ENCODE results near the gene NRROS.
A peak's percentile ranks its signal among the peaks of the same experiment; 100 is the strongest.

Gene NRROS

DNA sequence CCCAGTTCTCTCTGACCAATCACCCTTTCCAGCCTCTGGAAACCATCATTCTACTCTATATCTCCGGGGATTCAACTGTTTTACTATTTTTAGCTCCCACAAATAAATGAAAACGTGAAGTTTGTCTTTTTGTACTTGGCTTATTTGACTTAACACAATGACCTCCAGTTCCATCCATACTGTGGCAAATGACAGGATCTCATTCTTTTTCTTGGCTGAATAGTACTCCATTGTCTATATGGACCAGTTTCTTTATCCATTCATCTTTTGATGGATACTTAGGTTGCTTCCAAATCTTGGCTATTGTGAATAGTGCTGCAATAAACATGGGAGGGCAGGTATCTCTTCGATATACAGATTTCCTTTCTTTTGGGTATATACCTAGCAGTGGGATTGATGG lies 34.1 kb downstream of the NRROS start:
- Histone ChIP-seq H3K4me1 (ENCODE audit: control insufficient read depth in 5 of 5, insufficient read depth in 5 of 5, low read length in 5 of 5) (peaks cover 0 to 32% (median 5%) of the 10 kb centered on the region in 5 donors), H3K4me3 (ENCODE audit: low read depth in 1 of 5, low read length in 5 of 5) (no peak overlapping the region), H3K9ac (ENCODE audit: low read length in 5 of 5) (no peak overlapping the region), H3K27ac (ENCODE audit: low read depth, low read length) (no peak overlapping the region), H3K36me3 (ENCODE audit: control insufficient read depth in 5 of 5, insufficient read depth in 5 of 5, low read length in 5 of 5) (no peaks in the 10 kb centered on the region), H3K9me3 (ENCODE audit: control insufficient read depth in 5 of 5, low read length in 5 of 5) (no peaks in the 10 kb centered on the region), H3K27me3 (ENCODE audit: control insufficient read depth in 5 of 5, insufficient read depth in 4 of 5, low read length in 5 of 5) (no peaks in the 10 kb centered on the region)

DNA sequence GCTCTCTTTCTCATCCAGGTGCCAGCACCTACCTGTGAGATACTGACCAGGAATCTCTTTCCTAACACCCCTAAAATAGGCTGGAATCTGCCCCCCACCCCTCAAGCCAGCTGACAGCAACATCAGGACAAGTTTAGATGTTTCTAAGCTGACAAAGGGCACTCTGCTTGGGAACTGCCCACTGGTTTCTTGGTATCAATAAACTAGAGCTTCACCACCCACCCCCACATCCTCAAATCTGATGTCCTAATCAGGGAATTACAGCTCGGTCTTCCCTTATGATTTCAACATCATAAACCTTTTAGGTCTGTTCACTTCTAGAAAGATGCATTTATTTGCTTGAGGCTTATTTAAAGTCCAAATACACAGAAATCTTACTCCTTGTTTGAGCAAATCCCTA lies 37.9 kb downstream of the NRROS start:
- Histone ChIP-seq H3K9me3 (ENCODE audit: control insufficient read depth in 5 of 5, low read length in 5 of 5) (no peaks in the 10 kb centered on the region), H3K9ac (ENCODE audit: low read length in 5 of 5) (peak overlapping the region in 2 of 5 donors; percentile 20 to 39), H3K4me1 (ENCODE audit: control insufficient read depth in 5 of 5, insufficient read depth in 5 of 5, low read length in 5 of 5) (peaks cover 0 to 14% (median 0%) of the 10 kb centered on the region in 5 donors), H3K4me3 (ENCODE audit: low read depth in 1 of 5, low read length in 5 of 5) (no peak overlapping the region), H3K27ac (ENCODE audit: low read depth, low read length) (no peak overlapping the region), H3K27me3 (ENCODE audit: control insufficient read depth in 5 of 5, insufficient read depth in 4 of 5, low read length in 5 of 5) (no peaks in the 10 kb centered on the region), H3K36me3 (ENCODE audit: control insufficient read depth in 5 of 5, insufficient read depth in 5 of 5, low read length in 5 of 5) (no peaks in the 10 kb centered on the region)

DNA sequence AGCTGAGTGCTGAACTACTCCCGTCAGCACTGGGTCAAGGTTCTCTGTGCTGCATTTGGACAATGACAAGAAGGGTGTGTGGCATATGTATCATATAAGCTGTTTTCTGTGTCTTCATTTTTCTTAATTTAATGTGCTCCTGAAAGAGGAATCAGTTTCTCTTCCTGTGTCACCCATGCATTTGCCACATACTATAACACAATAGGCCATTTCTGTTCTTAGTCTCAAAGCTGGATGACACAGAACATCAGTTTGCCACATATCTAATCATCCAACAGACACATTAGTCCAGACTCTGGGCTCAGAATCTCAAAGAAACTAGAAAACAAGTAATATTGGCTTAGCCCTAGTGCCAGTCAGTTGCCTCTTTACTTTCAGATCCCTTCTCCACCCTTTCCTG lies 38.4 kb downstream of the NRROS start:
- no peaks in the 10 kb centered on the region for H3K9me3 ChIP-seq (ENCODE audit: control insufficient read depth in 5 of 5, low read length in 5 of 5)
- H3K4me1 ChIP-seq (ENCODE audit: control insufficient read depth in 5 of 5, insufficient read depth in 5 of 5, low read length in 5 of 5): peaks cover 0 to 14% (median 0%) of the 10 kb centered on the region in 5 donors
- no peaks in the 10 kb centered on the region for H3K27me3 ChIP-seq (ENCODE audit: control insufficient read depth in 5 of 5, insufficient read depth in 4 of 5, low read length in 5 of 5)
- H3K4me3 ChIP-seq (ENCODE audit: low read depth in 1 of 5, low read length in 5 of 5): no peak overlapping the region
- peak overlapping the region in 1 of 5 donors; percentile 20 for H3K9ac ChIP-seq (ENCODE audit: low read length in 5 of 5)
- H3K36me3 ChIP-seq (ENCODE audit: control insufficient read depth in 5 of 5, insufficient read depth in 5 of 5, low read length in 5 of 5): no peaks in the 10 kb centered on the region
- no peak overlapping the region for H3K27ac ChIP-seq (ENCODE audit: low read depth, low read length)

DNA sequence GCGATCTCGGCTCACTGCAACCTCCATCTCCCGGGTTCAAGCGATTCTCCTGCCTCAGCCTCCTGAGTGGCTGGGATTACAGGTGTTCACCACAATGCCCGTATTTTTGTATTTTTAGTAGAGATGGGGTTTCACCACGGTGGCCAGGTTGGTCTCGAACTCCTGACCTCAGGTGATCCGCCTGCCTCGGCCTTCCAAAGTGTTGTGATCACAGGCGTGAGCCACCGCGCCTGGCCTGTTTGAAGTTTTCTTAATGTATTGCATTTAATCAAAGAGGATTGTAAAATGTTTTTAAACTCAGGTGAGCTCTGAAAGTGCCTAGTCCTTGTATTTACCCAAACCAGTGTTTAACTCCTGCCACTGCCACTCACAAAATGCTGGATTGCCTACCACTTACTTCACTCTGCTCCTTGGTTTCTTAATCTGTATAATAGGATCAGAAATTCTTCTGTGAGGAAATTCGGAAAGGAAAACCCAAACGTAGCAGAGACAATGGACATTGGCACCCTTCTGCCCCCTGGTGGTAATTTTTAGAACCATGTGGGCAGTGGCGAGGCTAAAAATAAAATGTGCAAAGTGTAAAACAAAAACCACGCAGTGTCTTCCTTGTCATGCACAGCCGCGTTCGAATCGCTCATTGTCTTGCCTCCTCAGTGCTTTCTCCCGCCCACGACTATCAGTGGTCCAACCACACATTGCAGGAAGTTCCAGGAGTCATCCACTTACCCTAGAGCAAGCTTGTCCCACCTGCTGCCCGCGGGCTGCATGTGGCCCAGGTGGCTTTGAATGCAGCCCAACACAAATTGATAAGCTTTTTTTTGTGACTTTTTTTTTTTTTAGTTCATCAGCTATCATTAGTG lies 45.3 kb downstream of the NRROS start:
- no peaks in the 10 kb centered on the region for H3K36me3 ChIP-seq (ENCODE audit: control insufficient read depth in 5 of 5, insufficient read depth in 5 of 5, low read length in 5 of 5)
- H3K4me3 ChIP-seq (ENCODE audit: low read depth in 1 of 5, low read length in 5 of 5): peak overlapping the region in 1 of 5 donors; percentile 29
- no peaks in the 10 kb centered on the region for H3K9me3 ChIP-seq (ENCODE audit: control insufficient read depth in 5 of 5, low read length in 5 of 5)
- H3K27ac ChIP-seq (ENCODE audit: low read depth, low read length): no peak overlapping the region
- H3K27me3 ChIP-seq (ENCODE audit: control insufficient read depth in 5 of 5, insufficient read depth in 4 of 5, low read length in 5 of 5): no peaks in the 10 kb centered on the region
- H3K4me1 ChIP-seq (ENCODE audit: control insufficient read depth in 5 of 5, insufficient read depth in 5 of 5, low read length in 5 of 5): peaks cover 8 to 18% (median 15%) of the 10 kb centered on the region in 5 donors
- H3K9ac ChIP-seq (ENCODE audit: low read length in 5 of 5): peak overlapping the region in 1 of 5 donors; percentile 49

DNA sequence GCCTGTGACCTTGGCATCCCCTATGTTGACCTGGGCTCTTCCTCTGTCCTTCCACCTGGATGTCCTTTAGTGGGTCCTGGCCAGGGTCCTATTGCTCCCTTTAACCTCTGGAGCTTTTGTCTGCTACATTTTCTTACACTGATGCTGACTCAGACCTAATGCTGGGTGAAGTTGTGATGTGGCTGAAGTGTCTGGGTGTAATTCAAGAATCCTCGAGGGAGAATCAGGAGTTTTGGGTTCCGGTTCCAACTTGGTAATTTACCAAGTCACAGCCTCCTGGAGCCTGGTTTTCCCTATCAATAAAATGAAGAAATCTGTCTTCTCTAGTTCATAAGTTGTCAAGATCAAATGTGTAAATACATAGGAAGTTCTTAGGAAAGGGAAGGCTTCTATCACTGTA lies 46.9 kb downstream of the NRROS start:
- H3K27me3 ChIP-seq (ENCODE audit: control insufficient read depth in 5 of 5, insufficient read depth in 4 of 5, low read length in 5 of 5): no peaks in the 10 kb centered on the region
- H3K4me1 ChIP-seq (ENCODE audit: control insufficient read depth in 5 of 5, insufficient read depth in 5 of 5, low read length in 5 of 5): peaks cover 8 to 18% (median 15%) of the 10 kb centered on the region in 5 donors
- no peaks in the 10 kb centered on the region for H3K9me3 ChIP-seq (ENCODE audit: control insufficient read depth in 5 of 5, low read length in 5 of 5)
- no peak overlapping the region for H3K9ac ChIP-seq (ENCODE audit: low read length in 5 of 5)
- H3K4me3 ChIP-seq (ENCODE audit: low read depth in 1 of 5, low read length in 5 of 5): no peak overlapping the region
- H3K36me3 ChIP-seq (ENCODE audit: control insufficient read depth in 5 of 5, insufficient read depth in 5 of 5, low read length in 5 of 5): no peaks in the 10 kb centered on the region
- no peak overlapping the region for H3K27ac ChIP-seq (ENCODE audit: low read depth, low read length)

DNA sequence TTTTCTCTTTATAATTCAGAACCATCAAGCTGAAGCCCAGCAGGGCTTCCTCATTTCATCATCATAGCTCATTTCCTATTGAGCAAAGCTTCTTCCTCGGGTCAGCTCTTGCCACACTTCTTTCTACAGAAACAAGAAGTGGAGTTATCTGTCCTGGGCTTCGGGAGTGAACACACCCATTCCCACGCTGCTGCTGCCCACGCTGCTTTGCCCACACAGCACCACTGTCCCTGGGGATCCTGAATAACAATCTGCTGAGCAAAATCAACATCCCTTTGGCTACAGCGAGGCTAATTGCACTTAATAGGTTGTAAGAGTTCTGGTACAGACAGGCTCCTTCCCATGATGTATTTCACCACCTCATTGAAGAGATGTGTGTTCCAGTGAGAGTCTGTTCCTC lies 48.9 kb downstream of the NRROS start:
- Histone ChIP-seq H3K9me3 (ENCODE audit: control insufficient read depth in 5 of 5, low read length in 5 of 5) (no peaks in the 10 kb centered on the region), H3K36me3 (ENCODE audit: control insufficient read depth in 5 of 5, insufficient read depth in 5 of 5, low read length in 5 of 5) (no peaks in the 10 kb centered on the region), H3K9ac (ENCODE audit: low read length in 5 of 5) (peak overlapping the region in 2 of 5 donors; percentile 20 to 56), H3K4me3 (ENCODE audit: low read depth in 1 of 5, low read length in 5 of 5) (peak overlapping the region in 1 of 5 donors; percentile 31), H3K27ac (ENCODE audit: low read depth, low read length) (no peak overlapping the region), H3K27me3 (ENCODE audit: control insufficient read depth in 5 of 5, insufficient read depth in 4 of 5, low read length in 5 of 5) (no peaks in the 10 kb centered on the region), H3K4me1 (ENCODE audit: control insufficient read depth in 5 of 5, insufficient read depth in 5 of 5, low read length in 5 of 5) (peaks cover 8 to 18% (median 15%) of the 10 kb centered on the region in 5 donors)

DNA sequence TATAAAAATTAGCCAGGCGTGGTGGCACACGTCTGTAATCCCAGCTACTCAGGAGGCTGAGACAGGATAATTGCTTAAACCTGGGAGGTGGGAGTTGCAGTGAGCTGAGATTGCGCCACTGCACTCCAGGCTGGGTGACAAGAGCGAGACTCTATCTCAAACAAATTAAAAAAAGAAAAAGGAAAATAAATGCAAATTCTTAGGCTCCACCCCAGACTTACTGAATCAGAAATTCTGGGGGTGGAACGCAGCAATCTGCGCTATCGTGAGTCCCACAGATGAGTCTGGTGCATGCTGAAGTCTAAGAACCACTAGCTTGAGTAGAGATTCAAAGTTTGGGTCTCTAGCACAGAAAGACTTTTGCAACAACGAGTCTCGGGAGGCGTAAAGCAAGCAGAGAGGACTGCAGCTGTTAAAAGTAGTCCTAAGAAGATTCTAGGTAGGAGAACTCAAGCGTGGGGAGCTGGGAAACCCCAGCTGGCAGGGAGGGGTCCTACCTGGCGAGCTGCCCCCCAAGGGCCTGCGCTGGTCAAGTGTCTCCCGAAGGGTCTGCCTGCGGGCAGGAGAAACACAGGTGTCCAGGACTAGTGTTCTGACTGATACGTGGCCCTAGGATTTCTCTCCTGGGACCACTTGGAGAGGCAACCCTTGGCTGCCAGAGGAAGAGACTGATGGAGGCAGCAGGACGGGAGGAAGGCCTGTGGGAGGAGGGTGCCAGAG lies 50.6 kb downstream of the NRROS start:
- H3K27me3 ChIP-seq (ENCODE audit: control insufficient read depth in 5 of 5, insufficient read depth in 4 of 5, low read length in 5 of 5): peaks cover 0 to 2% (median 0%) of the 10 kb centered on the region in 5 donors

DNA sequence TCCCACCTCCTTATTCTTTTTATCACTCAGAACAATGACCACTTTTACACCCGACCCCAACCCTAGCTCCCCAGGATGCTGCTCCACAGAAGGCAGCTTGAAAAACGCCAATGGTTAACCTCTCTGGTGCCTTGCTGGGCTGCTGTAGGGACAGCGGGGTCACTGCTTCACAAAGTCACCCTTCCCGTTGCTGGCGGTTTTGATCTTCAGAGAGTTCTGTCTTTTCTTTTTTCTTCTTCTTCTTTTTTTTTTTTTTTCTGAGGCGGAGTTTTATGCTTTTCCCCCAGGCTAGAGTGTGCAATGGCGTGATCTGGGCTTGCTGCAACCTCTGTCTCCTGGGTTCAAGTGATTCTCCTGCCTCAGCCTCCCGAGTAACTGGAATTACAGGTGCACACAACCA lies 51.9 kb downstream of the NRROS start:
- H3K27me3 ChIP-seq (ENCODE audit: control insufficient read depth in 5 of 5, insufficient read depth in 4 of 5, low read length in 5 of 5): peaks cover 0 to 2% (median 0%) of the 10 kb centered on the region in 5 donors
- H3K27ac ChIP-seq (ENCODE audit: low read depth, low read length): no peak overlapping the region
- no peak overlapping the region for H3K4me3 ChIP-seq (ENCODE audit: low read depth in 1 of 5, low read length in 5 of 5)
- no peaks in the 10 kb centered on the region for H3K36me3 ChIP-seq (ENCODE audit: control insufficient read depth in 5 of 5, insufficient read depth in 5 of 5, low read length in 5 of 5)
- H3K9ac ChIP-seq (ENCODE audit: low read length in 5 of 5): no peak overlapping the region
- no peaks in the 10 kb centered on the region for H3K9me3 ChIP-seq (ENCODE audit: control insufficient read depth in 5 of 5, low read length in 5 of 5)
- peaks cover 6 to 10% (median 8%) of the 10 kb centered on the region in 5 donors for H3K4me1 ChIP-seq (ENCODE audit: control insufficient read depth in 5 of 5, insufficient read depth in 5 of 5, low read length in 5 of 5)

More for the DNA sequence above, 50.6 kb downstream of the NRROS start:
- no peak overlapping the region for H3K27ac ChIP-seq (ENCODE audit: low read depth, low read length)
- no peak overlapping the region for H3K4me3 ChIP-seq (ENCODE audit: low read depth in 1 of 5, low read length in 5 of 5)
- no peaks in the 10 kb centered on the region for H3K36me3 ChIP-seq (ENCODE audit: control insufficient read depth in 5 of 5, insufficient read depth in 5 of 5, low read length in 5 of 5)
- H3K4me1 ChIP-seq (ENCODE audit: control insufficient read depth in 5 of 5, insufficient read depth in 5 of 5, low read length in 5 of 5): peaks cover 6 to 12% (median 10%) of the 10 kb centered on the region in 5 donors
- no peaks in the 10 kb centered on the region for H3K9me3 ChIP-seq (ENCODE audit: control insufficient read depth in 5 of 5, low read length in 5 of 5)
- H3K9ac ChIP-seq (ENCODE audit: low read length in 5 of 5): no peak overlapping the region

DNA sequence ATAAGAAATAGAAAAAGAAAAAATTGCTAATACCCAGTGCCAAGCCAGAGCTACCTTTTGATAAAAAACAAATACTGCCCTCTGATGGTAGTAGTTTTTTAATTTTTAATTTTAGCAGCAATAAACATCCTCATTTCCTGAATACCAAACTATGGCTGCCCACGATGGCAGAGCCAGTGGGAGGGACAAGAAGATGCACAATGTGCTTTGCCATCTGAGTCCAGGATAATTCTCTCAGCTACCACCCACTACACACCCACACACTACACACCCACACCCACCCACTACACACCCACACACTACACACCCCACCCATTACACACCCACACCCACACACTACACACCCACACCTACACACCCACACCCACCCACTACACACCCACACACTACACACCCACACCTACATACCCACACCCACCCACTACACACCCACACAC lies 54.7 kb downstream of the NRROS start:
- H3K27ac ChIP-seq (ENCODE audit: low read depth, low read length): no peak overlapping the region
- H3K36me3 ChIP-seq (ENCODE audit: control insufficient read depth in 5 of 5, insufficient read depth in 5 of 5, low read length in 5 of 5): no peaks in the 10 kb centered on the region
- H3K9me3 ChIP-seq (ENCODE audit: control insufficient read depth in 5 of 5, low read length in 5 of 5): no peaks in the 10 kb centered on the region
- H3K27me3 ChIP-seq (ENCODE audit: control insufficient read depth in 5 of 5, insufficient read depth in 4 of 5, low read length in 5 of 5): peaks cover 0 to 2% (median 0%) of the 10 kb centered on the region in 5 donors
- H3K4me1 ChIP-seq (ENCODE audit: control insufficient read depth in 5 of 5, insufficient read depth in 5 of 5, low read length in 5 of 5): no peaks in the 10 kb centered on the region
- no peak overlapping the region for H3K9ac ChIP-seq (ENCODE audit: low read length in 5 of 5)
- no peak overlapping the region for H3K4me3 ChIP-seq (ENCODE audit: low read depth in 1 of 5, low read length in 5 of 5)
